ENCODE data around the gene PAM. TPM values are rescaled to one million over a fixed set of nuclear protein-coding genes. Genes with fewer than 3 reads are reported as not detected.

Gene PAM
- total RNA-seq, 1 donor from 2014 or later = 136 TPM

DNA sequence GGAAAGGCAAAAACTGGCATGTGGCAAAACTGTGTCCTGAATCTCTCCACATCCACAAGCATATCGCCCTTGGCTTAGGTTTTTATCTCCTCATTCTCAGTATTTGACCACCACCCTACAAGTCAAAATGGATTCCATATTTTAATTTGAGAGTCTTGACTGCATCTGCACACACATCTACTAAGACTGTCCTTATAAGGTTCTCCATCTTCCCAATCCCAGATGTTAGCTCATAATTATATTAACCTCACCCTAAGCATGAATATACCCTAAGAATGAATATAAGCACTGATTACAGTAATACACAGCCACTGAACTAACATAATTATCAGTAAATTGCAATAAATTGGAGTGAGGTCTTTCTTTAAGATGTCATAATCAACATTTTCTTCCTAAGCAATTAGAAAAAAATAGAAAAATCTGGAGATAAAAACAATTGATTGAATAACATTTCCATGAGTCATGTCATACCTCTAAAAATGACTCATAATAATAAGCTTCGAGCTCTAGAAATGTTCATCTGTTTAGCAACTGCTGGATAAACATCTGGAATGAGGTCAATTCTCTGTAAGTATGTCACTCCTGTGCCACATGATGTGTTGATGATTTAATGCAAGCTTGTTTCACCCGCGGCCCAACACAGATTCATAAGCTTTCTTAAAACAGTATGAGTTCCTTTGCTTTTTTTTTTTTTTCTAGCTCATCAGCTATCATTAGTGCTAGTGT lies 39.9 kb upstream of the PAM start:
- Histone ChIP-seq H3K9me3 (no peaks in the 10 kb centered on the region), H3K4me1 (no peaks in the 10 kb centered on the region), H3K36me3 (no peaks in the 10 kb centered on the region), H3K27ac (no peak overlapping the region), H3K4me3 (no peak overlapping the region), H3K27me3 (no peaks in the 10 kb centered on the region)
- no peak for DNase-seq (ENCODE audit: extremely low spot score in 2 of 2)
- TF ChIP-seq POLR2AphosphoS5 (IDR thresholded peaks at IDR 0.05; ENCODE audit: insufficient read depth in 1 of 2, low read depth in 1 of 2) = no peak
- intact Hi-C loops (cut with DNase I) = loop anchor here (10.0 kb wide), 1 partner anchor 750 kb away; no protein-coding TSS in a partner anchor

GRCh38 chr5:102716017-102716416 lies 39.1 kb upstream of the PAM start:
- Histone ChIP-seq H3K4me1 (no peaks in the 10 kb centered on the region), H3K9me3 (no peaks in the 10 kb centered on the region), H3K27me3 (no peaks in the 10 kb centered on the region), H3K4me3 (no peak overlapping the region), H3K27ac (no peak overlapping the region), H3K36me3 (no peaks in the 10 kb centered on the region)
- DNase-seq (ENCODE audit: extremely low spot score in 2 of 2) = no peak
- TF ChIP-seq CTCF (IDR thresholded peaks at IDR 0.05) (no peak), POLR2A (IDR thresholded peaks at IDR 0.05) (no peak), POLR2AphosphoS5 (IDR thresholded peaks at IDR 0.05; ENCODE audit: insufficient read depth in 1 of 2, low read depth in 1 of 2) (no peak)
- intact Hi-C loops (cut with DNase I) = loop anchor here (10.0 kb wide), 1 partner anchor 749 kb away; no protein-coding TSS in a partner anchor

DNA sequence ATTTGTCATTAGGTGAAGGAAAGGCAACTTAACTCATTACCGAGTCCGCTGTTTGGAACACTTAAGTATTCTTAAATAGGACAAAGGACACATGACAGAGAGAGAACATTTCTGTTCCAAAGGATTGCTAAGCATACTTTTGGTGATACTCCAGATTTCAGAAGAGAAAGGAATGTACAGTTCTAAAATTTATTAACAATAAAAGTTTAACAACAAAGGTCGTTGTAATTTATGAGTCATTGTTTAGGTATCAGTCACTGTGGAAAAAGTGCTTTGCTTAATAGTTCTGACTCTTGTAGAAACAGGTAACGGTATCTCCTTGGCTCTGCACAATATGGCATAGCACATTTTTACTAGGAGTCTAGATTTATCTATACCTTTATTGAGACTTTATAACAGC lies 36.3 kb upstream of the PAM start:
- Histone ChIP-seq H3K27ac (no peak overlapping the region), H3K27me3 (no peaks in the 10 kb centered on the region), H3K4me3 (no peak overlapping the region), H3K9me3 (no peaks in the 10 kb centered on the region), H3K4me1 (no peaks in the 10 kb centered on the region), H3K36me3 (no peaks in the 10 kb centered on the region)
- TF ChIP-seq POLR2AphosphoS5 (IDR thresholded peaks at IDR 0.05; ENCODE audit: insufficient read depth in 1 of 2, low read depth in 1 of 2) (no peak), POLR2A (IDR thresholded peaks at IDR 0.05) (no peak), CTCF (IDR thresholded peaks at IDR 0.05) (no peak)
- DNase-seq (ENCODE audit: extremely low spot score in 2 of 2) = no peak
- intact Hi-C loops (cut with DNase I) = loop anchor here (10.0 kb wide), 1 partner anchor 746 kb away; no protein-coding TSS in a partner anchor

GRCh38 chr5:102719886-102720285 lies 35.2 kb upstream of the PAM start:
- Histone ChIP-seq H3K9me3 (no peaks in the 10 kb centered on the region), H3K27ac (no peak overlapping the region), H3K4me3 (no peak overlapping the region), H3K36me3 (no peaks in the 10 kb centered on the region), H3K27me3 (no peaks in the 10 kb centered on the region), H3K4me1 (no peaks in the 10 kb centered on the region)
- TF ChIP-seq POLR2AphosphoS5 (IDR thresholded peaks at IDR 0.05; ENCODE audit: insufficient read depth in 1 of 2, low read depth in 1 of 2) (no peak), CTCF (IDR thresholded peaks at IDR 0.05) (no peak), POLR2A (IDR thresholded peaks at IDR 0.05) (no peak)
- no peak for DNase-seq (ENCODE audit: extremely low spot score in 2 of 2)
- intact Hi-C loops (cut with DNase I) = loop anchor here (10.0 kb wide), 1 partner anchor 745 kb away; no protein-coding TSS in a partner anchor

DNA sequence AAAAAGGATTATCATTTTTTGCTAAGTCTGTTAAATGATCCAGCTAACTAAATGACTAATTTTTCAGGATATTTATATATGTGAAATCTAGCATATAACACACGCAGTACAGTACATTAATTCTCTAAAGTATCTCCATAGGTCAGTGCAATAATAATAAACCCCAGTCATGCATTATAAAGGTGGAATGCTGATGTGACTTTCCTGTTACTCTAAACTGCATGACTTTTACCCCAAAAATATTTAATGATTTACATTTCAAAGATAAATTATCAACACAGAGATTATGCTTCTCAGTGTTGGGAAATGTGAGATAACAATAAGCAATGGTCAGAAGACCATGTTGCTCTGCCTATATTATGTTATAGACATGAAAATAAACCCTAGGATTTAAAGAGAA lies 34.1 kb upstream of the PAM start:
- DNase-seq (ENCODE audit: extremely low spot score in 2 of 2) = no peak
- TF ChIP-seq POLR2A (IDR thresholded peaks at IDR 0.05) (no peak), CTCF (IDR thresholded peaks at IDR 0.05) (no peak), POLR2AphosphoS5 (IDR thresholded peaks at IDR 0.05; ENCODE audit: insufficient read depth in 1 of 2, low read depth in 1 of 2) (no peak)
- H3K4me3 ChIP-seq = no peak overlapping the region
- no peaks in the 10 kb centered on the region for H3K9me3 ChIP-seq
- H3K4me1 ChIP-seq = no peaks in the 10 kb centered on the region
- no peak overlapping the region for H3K27ac ChIP-seq
- H3K36me3 ChIP-seq = no peaks in the 10 kb centered on the region
- no peaks in the 10 kb centered on the region for H3K27me3 ChIP-seq
- intact Hi-C loops (cut with DNase I) = no loop called here
